ENCODE results near the gene ODF2. TPM values are rescaled to one million over a fixed set of nuclear protein-coding genes. Genes with fewer than 3 reads are reported as not detected.
A peak's percentile ranks its signal among the peaks of the same experiment; 100 is the strongest.
"Not testable (repeated sequence)": the region's sequence is repeated elsewhere in the genome, so short reads cannot be mapped to it uniquely, and the experiment has no call there.

ODF2 gene
- total and polyA plus RNA-seq, 7 experiments from 2014 or later, result 15.7 to 52.8 (median 29.0) TPM

DNA sequence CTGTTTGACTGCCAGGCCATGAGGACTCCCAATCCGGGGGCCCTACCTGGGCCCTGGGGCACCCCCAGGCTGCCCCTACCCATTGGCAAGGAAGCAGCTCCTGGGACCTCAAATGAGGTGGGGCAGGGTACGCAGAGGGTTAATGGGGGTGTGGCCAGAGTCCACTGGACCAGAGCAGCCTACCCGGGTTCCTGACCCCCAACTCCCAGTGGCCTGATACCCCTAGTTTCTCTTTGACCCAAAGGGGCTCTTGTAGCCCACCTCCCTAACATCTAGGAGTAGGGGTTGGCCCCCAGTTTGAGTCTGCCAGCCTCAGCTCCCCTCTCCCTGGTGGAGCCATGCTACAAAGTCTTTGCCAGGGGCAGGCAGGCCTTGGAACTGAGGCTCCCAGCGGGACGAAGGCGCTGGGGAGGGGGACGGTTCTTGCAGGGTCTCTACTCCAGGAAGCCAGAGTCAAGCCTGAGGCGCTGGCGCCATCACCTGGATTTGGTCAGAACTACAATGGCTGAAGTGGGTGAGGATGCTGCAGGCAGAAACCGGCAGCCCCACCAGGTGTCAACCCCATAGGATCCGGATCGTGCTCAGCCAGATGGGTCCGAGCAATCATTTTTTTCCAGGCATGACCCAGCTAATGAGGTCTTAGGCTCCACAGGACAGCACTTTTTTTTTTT lies 43.6 kb upstream of the ODF2 start:
- Mint-ChIP-seq H3K27ac (no peak overlapping the region), H3K36me3 (no peaks in the 10 kb centered on the region), H3K4me1 (peaks cover 0 to 4% (median 0%) of the 10 kb centered on the region in 7 donors), H3K4me3 (no peak overlapping the region), H3K27me3 (peaks cover 47 to 61% (median 54%) of the 10 kb centered on the region in 5 donors), H3K9me3 (peaks cover 0 to 7% (median 0%) of the 10 kb centered on the region in 11 donors)
- no peak overlapping the region for H3K27ac ChIP-seq (ENCODE audit: low read depth, low read length)
- ChIA-PET POLR2A (no interaction called here), CTCF (interaction anchor here (0.6 to 4.5 kb wide), 3 partner anchors 14 to 53 kb away, joined by 3 to 20 read pairs (median 3); no protein-coding TSS in a partner anchor)
- DNase-seq (peak in 7 of 9 donors; percentile 24 to 60 (median 43)), ATAC-seq (peak; percentile 60)
- intact Hi-C loops (cut with micrococcal nuclease), result loop anchor here (1.0 kb wide), 1 partner anchor 50 kb away; no protein-coding TSS in a partner anchor
- H3K4me1 ChIP-seq (ENCODE audit: control insufficient read depth in 2 of 2, insufficient read depth in 2 of 2, low read length in 2 of 2), result no peaks in the 10 kb centered on the region
- no peaks in the 10 kb centered on the region for H3K36me3 ChIP-seq (ENCODE audit: control insufficient read depth in 2 of 3, insufficient read depth in 3 of 3, low read length in 3 of 3)
- no peaks in the 10 kb centered on the region for H3K9me3 ChIP-seq (ENCODE audit: control insufficient read depth in 2 of 3, low read length in 3 of 3)
- no peaks in the 10 kb centered on the region for H3K27me3 ChIP-seq (ENCODE audit: control insufficient read depth in 2 of 2, insufficient read depth in 2 of 2, low read length in 2 of 2)
- H3K4me3 ChIP-seq (ENCODE audit: low read length), result no peak overlapping the region

DNA sequence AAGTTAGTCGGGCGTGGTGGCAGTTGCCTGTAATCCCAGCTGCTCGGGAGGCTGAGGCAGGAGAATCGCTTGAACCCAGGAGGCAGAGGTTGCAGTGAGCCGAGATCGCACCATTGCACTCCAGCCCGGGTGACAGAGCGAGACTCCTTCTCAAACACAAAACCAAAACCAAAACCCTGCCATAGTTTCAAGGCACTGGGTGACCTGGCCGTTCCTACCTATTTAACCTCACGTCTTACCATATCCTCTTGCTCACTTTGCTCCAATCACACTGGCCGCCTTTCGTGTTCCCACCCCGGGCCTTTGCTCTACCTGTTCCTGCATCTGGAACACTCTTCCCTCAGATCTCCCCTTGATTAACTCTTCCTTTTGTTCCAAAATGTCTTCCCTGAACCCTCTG lies 42.1 kb upstream of the ODF2 start:
- ATAC-seq; H3K4me1 ChIP-seq (ENCODE audit: control insufficient read depth in 2 of 2, insufficient read depth in 2 of 2, low read length in 2 of 2); H3K36me3 ChIP-seq (ENCODE audit: control insufficient read depth in 2 of 3, insufficient read depth in 3 of 3, low read length in 3 of 3); H3K4me3 ChIP-seq (ENCODE audit: low read length); CTCF ChIA-PET; H3K4me1 Mint-ChIP-seq; POLR2A ChIA-PET; DNase-seq; H3K9me3 ChIP-seq (ENCODE audit: control insufficient read depth in 2 of 3, low read length in 3 of 3); H3K27ac ChIP-seq (ENCODE audit: low read depth, low read length); H3K4me3 Mint-ChIP-seq; H3K36me3 Mint-ChIP-seq; H3K27ac Mint-ChIP-seq; H3K27me3 ChIP-seq (ENCODE audit: control insufficient read depth in 2 of 2, insufficient read depth in 2 of 2, low read length in 2 of 2); H3K9me3 Mint-ChIP-seq: not testable (repeated sequence)
- H3K27me3 Mint-ChIP-seq, result peaks cover 43 to 66% (median 54%) of the 10 kb centered on the region in 5 donors
- intact Hi-C loops (cut with micrococcal nuclease), result loop anchor here in 1 of 2 donors (2.0 kb wide), 1 partner anchor 119 kb away; no protein-coding TSS in a partner anchor

DNA sequence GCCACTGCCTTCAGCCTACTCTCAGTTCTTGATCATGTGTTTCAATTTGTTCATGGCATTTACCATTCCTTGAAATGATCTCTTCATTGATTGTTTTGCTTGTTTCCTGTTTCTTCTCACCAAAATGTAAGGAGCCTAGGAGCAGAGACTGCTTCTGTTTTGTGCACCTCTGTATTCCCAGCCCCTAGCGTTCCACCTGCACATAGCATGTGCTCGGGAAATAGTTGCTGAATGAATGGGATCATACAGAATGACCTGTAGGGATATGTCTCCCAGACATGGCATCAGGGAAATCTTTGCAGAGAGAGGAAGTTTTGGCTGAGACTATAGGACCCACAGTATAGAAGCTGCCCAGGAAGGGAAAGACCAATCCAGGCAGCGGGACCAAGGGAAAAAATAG lies 41.3 kb upstream of the ODF2 start:
- Histone ChIP-seq H3K27me3 (ENCODE audit: control insufficient read depth in 2 of 2, insufficient read depth in 2 of 2, low read length in 2 of 2) (peaks cover 5 to 7% of the 10 kb centered on the region in 2 donors), H3K27ac (ENCODE audit: low read depth, low read length) (no peak overlapping the region), H3K36me3 (ENCODE audit: control insufficient read depth in 2 of 3, insufficient read depth in 3 of 3, low read length in 3 of 3) (no peaks in the 10 kb centered on the region), H3K9me3 (ENCODE audit: control insufficient read depth in 2 of 3, low read length in 3 of 3) (no peaks in the 10 kb centered on the region), H3K4me1 (ENCODE audit: control insufficient read depth in 2 of 2, insufficient read depth in 2 of 2, low read length in 2 of 2) (peaks cover 6% of the 10 kb centered on the region in 2 donors), H3K4me3 (ENCODE audit: low read length) (no peak overlapping the region)
- Mint-ChIP-seq H3K4me1 (peaks cover 5 to 8% (median 6%) of the 10 kb centered on the region in 7 donors), H3K36me3 (no peaks in the 10 kb centered on the region), H3K27ac (no peak overlapping the region), H3K4me3 (peak overlapping the region in 1 of 10 donors; percentile 24), H3K27me3 (peaks cover 42 to 70% (median 59%) of the 10 kb centered on the region in 5 donors), H3K9me3 (peaks cover 0 to 7% (median 0%) of the 10 kb centered on the region in 11 donors)
- ATAC-seq (no peak), DNase-seq (no peak)
- ChIA-PET CTCF (no interaction called here), POLR2A (no interaction called here)
- intact Hi-C loops (cut with micrococcal nuclease), result loop anchor here in 1 of 2 donors (2.0 kb wide), 1 partner anchor 120 kb away; no protein-coding TSS in a partner anchor

DNA sequence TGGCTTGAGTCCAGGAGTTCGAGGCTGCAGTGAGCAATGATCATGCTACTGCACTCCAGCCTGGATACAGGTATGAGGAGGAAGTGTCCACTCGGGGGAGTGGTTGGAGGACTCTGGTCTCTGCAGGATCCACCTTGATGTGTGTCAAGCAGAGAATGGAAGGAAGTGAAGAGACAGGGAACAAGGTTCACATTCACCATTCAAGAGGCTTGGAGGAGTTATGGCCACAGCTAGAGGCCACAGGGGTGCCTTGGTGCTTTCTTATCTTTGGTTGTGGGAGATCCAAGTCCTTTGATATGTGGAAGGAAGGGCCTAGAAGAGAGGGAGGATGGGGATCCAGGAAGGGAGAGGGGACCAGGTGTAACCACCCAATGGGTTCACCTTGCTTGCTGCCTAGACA lies 40.5 kb upstream of the ODF2 start:
- peaks cover 5 to 7% of the 10 kb centered on the region in 2 donors for H3K27me3 ChIP-seq (ENCODE audit: control insufficient read depth in 2 of 2, insufficient read depth in 2 of 2, low read length in 2 of 2)
- H3K36me3 ChIP-seq (ENCODE audit: control insufficient read depth in 2 of 3, insufficient read depth in 3 of 3, low read length in 3 of 3), result no peaks in the 10 kb centered on the region
- H3K9me3 ChIP-seq (ENCODE audit: control insufficient read depth in 2 of 3, low read length in 3 of 3), result no peaks in the 10 kb centered on the region
- POLR2A ChIA-PET, result no interaction called here
- Mint-ChIP-seq H3K9me3 (peaks cover 0 to 7% (median 0%) of the 10 kb centered on the region in 11 donors), H3K27ac (no peak overlapping the region), H3K4me1 (peaks cover 5 to 13% (median 11%) of the 10 kb centered on the region in 7 donors), H3K27me3 (peaks cover 39 to 68% (median 52%) of the 10 kb centered on the region in 5 donors), H3K36me3 (no peaks in the 10 kb centered on the region), H3K4me3 (no peak overlapping the region)
- no peak for DNase-seq
- H3K27ac ChIP-seq (ENCODE audit: low read depth, low read length), result no peak overlapping the region
- H3K4me1 ChIP-seq (ENCODE audit: control insufficient read depth in 2 of 2, insufficient read depth in 2 of 2, low read length in 2 of 2), result peaks cover 8 to 9% of the 10 kb centered on the region in 2 donors
- CTCF ChIA-PET, result no interaction called here
- no peak overlapping the region for H3K4me3 ChIP-seq (ENCODE audit: low read length)
- intact Hi-C loops (cut with micrococcal nuclease), result loop anchor here in 1 of 2 donors (2.0 kb wide), 1 partner anchor 120 kb away; no protein-coding TSS in a partner anchor
- no peak for ATAC-seq

DNA sequence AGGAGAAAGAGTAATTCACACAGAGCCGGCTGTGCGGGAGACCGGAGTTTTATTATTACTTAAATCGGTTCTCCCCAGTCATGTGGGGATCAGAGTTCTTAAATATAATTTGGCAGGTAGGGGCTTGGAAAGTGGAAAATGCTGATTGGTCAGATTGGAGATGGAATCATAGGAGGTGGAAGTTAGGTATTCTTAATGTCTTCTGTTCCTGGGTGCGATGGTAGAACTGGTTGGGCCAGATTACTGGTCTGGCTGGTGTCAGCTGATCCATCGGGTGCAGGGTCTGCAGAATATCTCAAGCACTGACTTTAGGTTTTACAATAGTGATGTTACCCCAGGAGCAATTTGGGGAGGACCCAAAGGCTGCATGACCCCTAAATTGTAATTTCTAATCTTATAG lies 39.8 kb upstream of the ODF2 start:
- Mint-ChIP-seq H3K4me3 (no peak overlapping the region), H3K36me3 (no peaks in the 10 kb centered on the region), H3K4me1 (peaks cover 5 to 13% (median 11%) of the 10 kb centered on the region in 7 donors), H3K27ac (no peak overlapping the region), H3K9me3 (peaks cover 0 to 7% (median 0%) of the 10 kb centered on the region in 11 donors), H3K27me3 (peaks cover 36 to 62% (median 50%) of the 10 kb centered on the region in 5 donors)
- H3K27me3 ChIP-seq (ENCODE audit: control insufficient read depth in 2 of 2, insufficient read depth in 2 of 2, low read length in 2 of 2), result peaks cover 5 to 7% of the 10 kb centered on the region in 2 donors
- no peaks in the 10 kb centered on the region for H3K36me3 ChIP-seq (ENCODE audit: control insufficient read depth in 2 of 3, insufficient read depth in 3 of 3, low read length in 3 of 3)
- H3K27ac ChIP-seq (ENCODE audit: low read depth, low read length), result no peak overlapping the region
- H3K9me3 ChIP-seq (ENCODE audit: control insufficient read depth in 2 of 3, low read length in 3 of 3), result no peaks in the 10 kb centered on the region
- DNase-seq (no peak), ATAC-seq (no peak)
- H3K4me1 ChIP-seq (ENCODE audit: control insufficient read depth in 2 of 2, insufficient read depth in 2 of 2, low read length in 2 of 2), result peaks cover 8 to 9% of the 10 kb centered on the region in 2 donors
- H3K4me3 ChIP-seq (ENCODE audit: low read length), result no peak overlapping the region
- ChIA-PET POLR2A (no interaction called here), CTCF (no interaction called here)
- intact Hi-C loops (cut with micrococcal nuclease), result no loop called here

DNA sequence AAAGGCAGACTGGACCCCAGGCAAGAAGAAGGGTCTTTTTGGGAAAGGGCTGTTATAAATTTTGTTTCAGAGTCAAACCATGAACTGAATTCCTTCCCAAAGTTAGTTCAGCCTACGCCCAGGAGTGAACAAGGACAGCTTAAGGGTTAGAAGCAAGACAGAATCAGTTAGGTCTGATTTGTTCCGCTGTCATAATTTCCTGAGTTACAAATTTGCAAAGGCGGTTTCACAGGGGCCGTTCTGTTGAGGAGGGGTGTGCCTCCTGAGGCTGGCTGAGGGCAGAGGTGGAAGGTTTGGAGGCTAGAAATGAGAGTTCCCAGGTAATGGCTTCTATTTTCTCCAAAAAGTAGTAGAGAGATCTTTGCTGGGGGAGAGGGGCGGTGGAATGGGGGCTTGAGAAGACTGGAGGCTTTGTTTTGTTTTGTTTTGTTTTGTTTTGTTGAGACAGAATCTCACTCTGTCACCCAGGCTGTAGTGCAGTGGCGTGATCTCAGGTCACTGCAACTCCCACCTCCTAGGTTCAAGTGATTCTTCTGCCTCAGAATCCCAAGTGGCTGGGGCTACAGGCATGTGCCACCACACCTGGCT lies 39.3 kb upstream of the ODF2 start:
- no peak overlapping the region for H3K4me3 ChIP-seq (ENCODE audit: low read length)
- ChIA-PET CTCF (no interaction called here), POLR2A (no interaction called here)
- H3K36me3 Mint-ChIP-seq, result no peaks in the 10 kb centered on the region
- peaks cover 0 to 5% (median 0%) of the 10 kb centered on the region in 11 donors for H3K9me3 Mint-ChIP-seq
- DNase-seq (no peak), ATAC-seq (no peak)
- no peaks in the 10 kb centered on the region for H3K36me3 ChIP-seq (ENCODE audit: control insufficient read depth in 2 of 3, insufficient read depth in 3 of 3, low read length in 3 of 3)
- no peak overlapping the region for H3K27ac ChIP-seq (ENCODE audit: low read depth, low read length)
- H3K4me1 Mint-ChIP-seq, result peaks cover 5 to 13% (median 11%) of the 10 kb centered on the region in 7 donors
- intact Hi-C loops (cut with micrococcal nuclease), result no loop called here
- peaks cover 8 to 9% of the 10 kb centered on the region in 2 donors for H3K4me1 ChIP-seq (ENCODE audit: control insufficient read depth in 2 of 2, insufficient read depth in 2 of 2, low read length in 2 of 2)
- peaks cover 32 to 57% (median 45%) of the 10 kb centered on the region in 5 donors for H3K27me3 Mint-ChIP-seq
- H3K27me3 ChIP-seq (ENCODE audit: control insufficient read depth in 2 of 2, insufficient read depth in 2 of 2, low read length in 2 of 2), result peaks cover 5 to 7% of the 10 kb centered on the region in 2 donors
- H3K27ac Mint-ChIP-seq, result peak overlapping the region in 1 of 9 donors; percentile 36
- no peak overlapping the region for H3K4me3 Mint-ChIP-seq
- no peaks in the 10 kb centered on the region for H3K9me3 ChIP-seq (ENCODE audit: control insufficient read depth in 2 of 3, low read length in 3 of 3)

Data from naive thymus-derived CD4-positive, alpha-beta T cell (primary cell).